Mesenchymal stem cell (in vitro differentiated cells and primary cell): ENCODE measurements around the gene ZXDC.

Experiments
- DNase-seq: peaks from one replicate; pipeline ENCODE4 v3.0.0-alpha.2; 2013
- H2AFZ ChIP-seq: one replicate; pipeline ENCODE4 v1.6.1; 2013; ENCODE audit warnings: low read depth, mild to moderate bottlenecking, control low read depth, inconsistent platforms, low read length, moderate library complexity
- H2AK5ac ChIP-seq: 2 replicates; pipeline ENCODE4 v1.6.1; 2013; ENCODE audit warnings: low read length, moderate library complexity, mild to moderate bottlenecking, inconsistent platforms; ENCODE audit not compliant: severe bottlenecking
- H2BK120ac ChIP-seq: one replicate; pipeline ENCODE4 v1.6.1; 2013; ENCODE audit warnings: low read depth, mild to moderate bottlenecking, inconsistent platforms, low read length, moderate library complexity
- H2BK12ac ChIP-seq, 2 experiments: one replicate each; pipeline ENCODE4 v1.6.1; 2013; ENCODE audit warnings: inconsistent platforms in 2 of 2, low read length in 2 of 2, mild to moderate bottlenecking in 2 of 2, moderate library complexity in 2 of 2, control low read depth in 1 of 2
- H2BK15ac ChIP-seq: one replicate; pipeline ENCODE4 v1.6.1; 2013; ENCODE audit warnings: mild to moderate bottlenecking, low read depth, inconsistent platforms; ENCODE audit not compliant: poor library complexity, severe bottlenecking
- H2BK5ac ChIP-seq: 2 replicates; pipeline ENCODE4 v1.6.1; 2013; ENCODE audit warnings: low read depth, mild to moderate bottlenecking, low read length, control low read depth, inconsistent platforms; ENCODE audit not compliant: poor library complexity, severe bottlenecking
- H3K14ac ChIP-seq, 2 experiments: one replicate each; pipeline ENCODE4 v1.6.1; 2013; ENCODE audit warnings: inconsistent platforms in 2 of 2, low read length in 2 of 2, control low read depth in 1 of 2, mild to moderate bottlenecking in 1 of 2, moderate library complexity in 1 of 2
- H3K18ac ChIP-seq, 2 experiments: one replicate each; pipeline ENCODE4 v1.6.1; 2013; ENCODE audit warnings: inconsistent platforms in 2 of 2, low read length in 2 of 2, control low read depth in 1 of 2, low read depth in 1 of 2, mild to moderate bottlenecking in 1 of 2
- H3K23ac ChIP-seq, 2 experiments: one replicate each; pipeline ENCODE4 v1.6.1; 2013; ENCODE audit warnings: inconsistent platforms in 2 of 2, low read length in 2 of 2, mild to moderate bottlenecking in 2 of 2, moderate library complexity in 2 of 2, control low read depth in 1 of 2
- H3K27ac ChIP-seq: 2 replicates; pipeline ENCODE4 v1.5.1; 2013; ENCODE audit warnings: mild to moderate bottlenecking, moderate library complexity, low read length, control low read depth, inconsistent platforms; ENCODE audit not compliant: poor library complexity, severe bottlenecking
- H3K27me3 ChIP-seq, 2 experiments: 2 replicates each; pipeline versions ENCODE4 v1.6.1 to v1.7.0; 2013; ENCODE audit warnings: low read length in 2 of 2, mild to moderate bottlenecking in 2 of 2, moderate library complexity in 2 of 2, control low read depth in 1 of 2, inconsistent platforms in 1 of 2; ENCODE audit not compliant: control insufficient read depth in 1 of 2, insufficient read depth in 1 of 2
- H3K36me3 ChIP-seq, 2 experiments: 2 replicates each; pipeline versions ENCODE4 v1.6.1 to v1.7.0; 2013; ENCODE audit warnings: low read length in 2 of 2, control low read depth in 1 of 2, inconsistent platforms in 1 of 2, low read depth in 1 of 2, mild to moderate bottlenecking in 1 of 2; ENCODE audit not compliant: insufficient read depth in 2 of 2, control insufficient read depth in 1 of 2
- H3K4ac ChIP-seq, 2 experiments: one replicate each; pipeline ENCODE4 v1.6.1; 2013; ENCODE audit warnings: inconsistent platforms in 2 of 2, low read length in 2 of 2, mild to moderate bottlenecking in 2 of 2, moderate library complexity in 2 of 2, control low read depth in 1 of 2, low read depth in 1 of 2
- H3K4me1 ChIP-seq: 2 replicates; pipeline ENCODE4 v1.6.1; 2013; ENCODE audit warnings: low read depth, low read length, control low read depth; ENCODE audit not compliant: control insufficient read depth, insufficient read depth
- H3K4me2 ChIP-seq: 2 replicates; pipeline ENCODE4 v1.6.1; 2013; ENCODE audit warnings: low read length, mild to moderate bottlenecking, inconsistent platforms; ENCODE audit not compliant: poor library complexity, severe bottlenecking
- H3K4me3 ChIP-seq, 2 experiments: 2 replicates each; pipeline versions ENCODE4 v1.5.1 to v1.7.0; 2013; ENCODE audit warnings: low read length in 2 of 2, mild to moderate bottlenecking in 2 of 2, control low read depth in 1 of 2, low read depth in 1 of 2; ENCODE audit not compliant: insufficient read depth in 1 of 2
- H3K79me1 ChIP-seq: replicated peaks from 2 replicates; pipeline ENCODE4 v1.6.1; 2013; ENCODE audit warnings: mild to moderate bottlenecking, control low read depth, low read length, inconsistent platforms; ENCODE audit not compliant: poor library complexity, severe bottlenecking
- H3K9ac ChIP-seq: 2 replicates; pipeline ENCODE4 v1.7.0; 2013; ENCODE audit warnings: mild to moderate bottlenecking, low read length, moderate library complexity
- H3K9me3 ChIP-seq: 2 replicates; pipeline ENCODE4 v1.7.0; 2013; ENCODE audit warnings: mild to moderate bottlenecking, low read length; ENCODE audit not compliant: control insufficient read depth
- H4K8ac ChIP-seq: one replicate; pipeline ENCODE4 v1.6.1; 2013; ENCODE audit warnings: inconsistent platforms, mild to moderate bottlenecking, low read length, moderate library complexity
- H4K91ac ChIP-seq: one replicate; pipeline ENCODE4 v1.6.1; 2013; ENCODE audit warnings: mild to moderate bottlenecking, low read length, inconsistent platforms
- WGBS: methylation state at CpG from one replicate; pipeline ENCODE4 v1.1.7; 2013; ENCODE audit warnings: mixed read lengths; 5-methylcytosine and 5-hydroxymethylcytosine counted together

Gene ZXDC

DNA sequence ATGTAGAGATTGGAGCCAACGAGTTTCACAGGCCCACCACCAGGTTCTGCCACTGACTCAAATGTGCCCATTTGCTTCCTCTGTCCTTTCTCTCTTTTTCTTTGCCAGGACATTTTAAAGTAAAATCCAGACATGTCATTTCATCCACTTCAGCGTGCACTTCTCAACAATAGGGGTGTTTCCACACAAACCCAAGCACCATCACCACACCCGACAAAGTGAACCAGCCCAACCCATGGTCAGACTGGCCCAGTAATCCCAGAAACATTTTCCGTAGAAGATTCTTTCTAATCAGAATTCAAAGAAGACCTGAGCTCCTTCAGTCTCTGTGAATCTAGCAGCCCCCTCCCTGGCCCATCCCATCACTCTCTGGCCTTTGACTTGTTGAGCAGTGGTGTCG, 67.6 kb downstream of the ZXDC start:
- Histone ChIP-seq H3K27ac (no peak overlapping the region), H3K4me3 (no peak overlapping the region), H3K36me3 (no peaks in the 10 kb centered on the region), H3K18ac (no peak overlapping the region), H3K9ac (no peak overlapping the region), H3K9me3 (no peaks in the 10 kb centered on the region), H4K91ac (no peak overlapping the region), H3K27me3 (peaks cover 22 to 71% of the 10 kb centered on the region in 2 experiments), H4K8ac (no peak overlapping the region), H2BK5ac (no peak overlapping the region), H3K4me2 (no peak overlapping the region), H2AK5ac (no peak overlapping the region), H3K79me1 (no peaks in the 10 kb centered on the region), H3K4ac (no peak overlapping the region), H3K14ac (no peak overlapping the region), H3K23ac (no peak overlapping the region), H3K4me1 (no peaks in the 10 kb centered on the region), H2BK120ac (no peak overlapping the region), H2BK12ac (no peak overlapping the region), H2BK15ac (no peak overlapping the region), H2AFZ (no peak overlapping the region)
- no peak for DNase-seq
- WGBS: 84% methylated on average over 5 of the region's 5 CpGs

DNA sequence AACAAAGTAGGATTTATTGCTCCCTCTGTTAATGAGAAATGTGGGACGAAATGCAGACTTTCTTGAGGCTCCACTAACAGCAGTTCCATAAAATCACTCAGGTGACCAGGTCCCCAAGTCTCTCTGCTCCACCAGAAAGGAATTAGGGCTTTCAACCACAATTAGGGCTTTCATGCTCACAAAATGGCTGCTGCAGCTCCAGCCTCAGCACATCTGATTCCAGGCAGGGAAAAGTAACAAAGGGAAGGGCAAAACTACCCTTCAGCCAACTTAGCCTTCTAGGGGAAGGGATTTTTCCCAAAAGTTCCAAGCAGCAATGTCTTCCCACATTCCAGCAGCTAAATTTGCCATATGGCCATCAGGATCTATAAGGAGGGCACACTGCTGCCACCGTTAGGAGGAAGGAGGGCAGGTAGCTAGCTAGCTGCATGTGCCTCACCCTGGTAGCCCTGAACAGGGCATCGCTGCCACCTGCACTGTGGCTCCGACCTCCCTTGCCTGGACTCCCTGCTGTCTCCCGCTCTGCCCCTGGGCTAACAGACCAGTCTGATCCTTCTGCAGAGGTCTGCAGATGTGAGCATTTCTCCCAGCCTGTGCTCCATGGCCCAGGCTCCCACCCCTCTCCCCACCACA, 68.2 kb downstream of the ZXDC start:
- Histone ChIP-seq H3K27me3 (peaks cover 16 to 70% of the 10 kb centered on the region in 2 experiments), H3K18ac (no peak overlapping the region), H4K8ac (peak overlapping the region; percentile 55), H2BK5ac (no peak overlapping the region), H2AK5ac (no peak overlapping the region), H2AFZ (no peak overlapping the region), H3K4ac (no peak overlapping the region), H3K9me3 (no peaks in the 10 kb centered on the region), H3K9ac (no peak overlapping the region), H2BK12ac (no peak overlapping the region), H3K27ac (no peak overlapping the region), H3K36me3 (no peaks in the 10 kb centered on the region), H3K14ac (no peak overlapping the region), H3K23ac (no peak overlapping the region), H3K4me2 (no peak overlapping the region), H2BK120ac (no peak overlapping the region), H2BK15ac (no peak overlapping the region), H3K79me1 (no peaks in the 10 kb centered on the region), H3K4me1 (peaks cover 3% of the 10 kb centered on the region), H4K91ac (no peak overlapping the region), H3K4me3 (no peak overlapping the region)
- 60% methylated on average over 5 of the region's 5 CpGs for WGBS
- no peak for DNase-seq

DNA sequence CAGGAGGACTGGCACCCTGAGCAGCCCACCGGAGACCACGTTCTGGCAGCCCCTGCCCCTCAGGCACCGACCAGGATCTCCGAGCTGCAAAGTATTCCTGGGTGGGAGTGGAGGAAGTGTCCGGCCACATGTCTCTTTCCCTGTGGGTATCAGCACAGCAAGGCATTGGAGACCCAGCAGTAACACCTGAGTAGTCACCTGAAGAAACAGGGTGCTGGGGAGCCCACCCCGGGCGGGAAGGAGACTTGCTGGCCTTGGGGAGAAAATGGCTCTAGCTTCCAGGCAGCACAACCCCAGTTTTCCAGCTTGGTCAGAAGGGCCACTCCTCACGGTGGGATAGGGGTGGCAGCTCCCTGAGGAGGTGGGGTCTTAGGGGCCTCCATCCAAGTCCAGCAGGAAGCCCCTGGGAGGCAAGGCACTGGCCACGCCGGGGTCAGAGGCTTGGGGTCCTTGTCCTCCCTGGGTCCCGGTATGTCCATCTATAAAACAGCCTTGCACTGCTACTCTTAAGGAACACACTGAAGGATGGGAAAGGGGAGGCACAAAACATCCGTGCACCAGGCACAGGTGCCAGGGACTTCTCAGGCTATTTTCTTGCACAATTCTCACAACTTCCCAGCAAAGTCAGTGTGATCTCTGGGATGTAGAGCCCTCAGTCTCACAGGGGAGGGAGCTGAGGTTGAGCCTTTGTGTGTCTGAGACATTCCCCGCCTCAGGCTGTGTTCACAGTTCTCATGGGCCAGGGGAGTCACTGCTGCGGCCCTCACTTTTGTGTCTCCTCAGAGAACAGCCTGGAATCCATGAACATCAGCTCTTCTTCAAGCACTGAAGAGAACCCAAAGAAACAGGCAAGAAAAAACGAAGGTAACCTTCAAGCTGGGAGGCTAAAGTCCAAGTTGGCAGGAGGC, 69.0 kb downstream of the ZXDC start:
- no peak overlapping the region for H3K18ac ChIP-seq
- no peak overlapping the region for H2BK15ac ChIP-seq
- DNase-seq: no peak
- H2BK12ac ChIP-seq: no peak overlapping the region
- H3K79me1 ChIP-seq: no peaks in the 10 kb centered on the region
- no peak overlapping the region for H4K8ac ChIP-seq
- no peaks in the 10 kb centered on the region for H3K36me3 ChIP-seq
- H3K4me1 ChIP-seq: peaks cover 3% of the 10 kb centered on the region
- no peak overlapping the region for H4K91ac ChIP-seq
- H3K9me3 ChIP-seq: no peaks in the 10 kb centered on the region
- H3K27me3 ChIP-seq: peaks cover 16 to 71% of the 10 kb centered on the region in 2 experiments
- H3K4me3 ChIP-seq: no peak overlapping the region
- H3K27ac ChIP-seq: no peak overlapping the region
- H2BK5ac ChIP-seq: no peak overlapping the region
- WGBS: 86% methylated on average over 12 of the region's 15 CpGs
- H3K14ac ChIP-seq: no peak overlapping the region
- no peak overlapping the region for H2BK120ac ChIP-seq
- H2AK5ac ChIP-seq: no peak overlapping the region
- no peak overlapping the region for H3K4ac ChIP-seq
- H2AFZ ChIP-seq: no peak overlapping the region
- H3K23ac ChIP-seq: no peak overlapping the region
- no peak overlapping the region for H3K4me2 ChIP-seq
- H3K9ac ChIP-seq: no peak overlapping the region

DNA sequence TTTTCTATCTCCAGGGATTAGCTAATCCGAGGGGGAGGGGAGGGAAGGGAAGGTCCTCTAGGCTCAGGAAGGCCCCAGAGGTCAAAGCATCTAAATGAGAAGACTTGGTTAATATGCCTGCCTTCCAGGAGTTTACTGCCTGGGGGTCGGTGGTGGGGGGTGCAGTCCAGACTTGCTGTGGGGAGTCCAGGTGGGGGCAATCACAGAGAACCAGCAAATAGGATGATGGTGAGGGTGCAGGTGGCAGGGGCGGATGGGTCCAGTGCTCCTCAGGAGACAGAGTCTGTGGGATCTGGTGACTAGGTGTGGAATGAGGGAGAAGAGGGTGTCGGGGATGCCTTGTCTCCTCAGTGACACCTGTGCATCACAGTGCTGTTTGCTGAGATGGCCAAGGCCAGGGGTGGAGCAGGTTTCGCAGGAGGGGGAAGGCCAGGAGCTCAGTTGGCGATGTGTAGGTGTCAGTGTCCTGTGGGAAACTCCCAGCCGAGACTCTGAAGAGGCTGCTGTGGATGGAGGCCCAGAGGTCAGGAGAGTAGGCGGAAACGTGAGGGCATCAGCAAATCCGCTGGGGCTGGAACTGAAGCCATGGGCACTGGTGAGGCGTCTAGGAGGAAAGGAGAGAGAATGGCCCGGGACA, 72.9 kb downstream of the ZXDC start:
- 90% methylated on average over 11 of the region's 12 CpGs for WGBS

More for the DNA sequence above, 72.9 kb downstream of the ZXDC start:
- Histone ChIP-seq H2BK12ac (no peak overlapping the region), H4K91ac (no peak overlapping the region), H3K36me3 (no peaks in the 10 kb centered on the region), H3K23ac (no peak overlapping the region), H2AFZ (no peak overlapping the region), H3K27me3 (peaks cover 8 to 45% of the 10 kb centered on the region in 2 experiments), H3K4me2 (no peak overlapping the region), H3K9me3 (no peaks in the 10 kb centered on the region), H2BK5ac (no peak overlapping the region), H3K9ac (no peak overlapping the region), H3K14ac (peak overlapping the region in 1 of 2 experiments; percentile 50), H2BK15ac (no peak overlapping the region), H3K4me1 (peaks cover 3% of the 10 kb centered on the region), H3K4ac (no peak overlapping the region), H3K4me3 (no peak overlapping the region), H3K18ac (no peak overlapping the region), H2AK5ac (no peak overlapping the region), H4K8ac (no peak overlapping the region), H3K79me1 (no peaks in the 10 kb centered on the region), H3K27ac (no peak overlapping the region), H2BK120ac (no peak overlapping the region)
- no peak for DNase-seq
